ENCODE data around the gene KDM4E.
"Not testable (repeated sequence)": the region's sequence is repeated elsewhere in the genome, so short reads cannot be mapped to it uniquely, and the experiment has no call there.

Gene KDM4E

DNA sequence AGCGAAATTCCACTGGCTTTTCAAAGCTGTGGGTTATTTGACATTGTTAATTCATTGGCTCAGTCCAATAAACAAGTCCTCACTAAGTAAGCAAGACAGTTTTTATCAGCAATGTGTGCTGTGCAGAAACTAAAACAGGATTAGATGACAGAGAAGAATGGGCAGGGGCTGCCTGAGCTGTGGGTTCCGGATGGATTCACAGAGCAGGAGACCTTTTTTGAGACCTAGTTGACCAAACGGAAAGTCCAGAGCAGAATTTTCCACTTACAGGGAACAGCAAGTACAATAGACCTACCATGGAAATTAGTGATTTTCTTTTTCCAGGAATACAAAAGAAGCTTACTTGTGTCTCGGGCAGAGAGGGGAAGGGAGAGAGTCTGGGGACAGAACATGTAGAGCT lies 19.0 kb downstream of the KDM4E start:
- H3K36me3 ChIP-seq (ENCODE audit: control insufficient read depth, insufficient read depth, low read length) = no peaks in the 10 kb centered on the region
- no peaks in the 10 kb centered on the region for H3K27me3 ChIP-seq (replicated peaks; ENCODE audit: control insufficient read depth, insufficient read depth, low read length, poor library complexity, severe bottlenecking)
- H3K4me1 ChIP-seq (ENCODE audit: control insufficient read depth, insufficient read depth, low read length, poor library complexity, severe bottlenecking) = no peaks in the 10 kb centered on the region
- no peak overlapping the region for H3K27ac ChIP-seq (ENCODE audit: insufficient read depth, low read length, poor library complexity, severe bottlenecking)
- no peak for DNase-seq
- H3K9me3 ChIP-seq (ENCODE audit: control insufficient read depth, low read length) = no peaks in the 10 kb centered on the region
- no peak overlapping the region for H3K4me3 ChIP-seq (ENCODE audit: insufficient read depth, low read depth, low read length, poor library complexity, severe bottlenecking)

GRCh38 chr11:95045812-95046211 lies 20.8 kb downstream of the KDM4E start:
- Histone ChIP-seq H3K27me3 (replicated peaks; ENCODE audit: control insufficient read depth, insufficient read depth, low read length, poor library complexity, severe bottlenecking) (no peaks in the 10 kb centered on the region), H3K9me3 (ENCODE audit: control insufficient read depth, low read length) (no peaks in the 10 kb centered on the region), H3K4me1 (ENCODE audit: control insufficient read depth, insufficient read depth, low read length, poor library complexity, severe bottlenecking) (no peaks in the 10 kb centered on the region), H3K4me3 (ENCODE audit: insufficient read depth, low read depth, low read length, poor library complexity, severe bottlenecking) (no peak overlapping the region), H3K27ac (ENCODE audit: insufficient read depth, low read length, poor library complexity, severe bottlenecking) (no peak overlapping the region), H3K36me3 (ENCODE audit: control insufficient read depth, insufficient read depth, low read length) (no peaks in the 10 kb centered on the region)
- no peak for DNase-seq

GRCh38 chr11:95049122-95049521 lies 24.1 kb downstream of the KDM4E start, which contains the start of gene KDM4F:
Gene KDM4F, plus strand, starts transcription at chr11:95049422.
- H3K9me3 ChIP-seq (ENCODE audit: control insufficient read depth, low read length); H3K4me1 ChIP-seq (ENCODE audit: control insufficient read depth, insufficient read depth, low read length, poor library complexity, severe bottlenecking); H3K27me3 ChIP-seq (replicated peaks; ENCODE audit: control insufficient read depth, insufficient read depth, low read length, poor library complexity, severe bottlenecking); H3K4me3 ChIP-seq (ENCODE audit: insufficient read depth, low read depth, low read length, poor library complexity, severe bottlenecking); H3K27ac ChIP-seq (ENCODE audit: insufficient read depth, low read length, poor library complexity, severe bottlenecking); H3K36me3 ChIP-seq (ENCODE audit: control insufficient read depth, insufficient read depth, low read length); DNase-seq: not testable (repeated sequence)

DNA sequence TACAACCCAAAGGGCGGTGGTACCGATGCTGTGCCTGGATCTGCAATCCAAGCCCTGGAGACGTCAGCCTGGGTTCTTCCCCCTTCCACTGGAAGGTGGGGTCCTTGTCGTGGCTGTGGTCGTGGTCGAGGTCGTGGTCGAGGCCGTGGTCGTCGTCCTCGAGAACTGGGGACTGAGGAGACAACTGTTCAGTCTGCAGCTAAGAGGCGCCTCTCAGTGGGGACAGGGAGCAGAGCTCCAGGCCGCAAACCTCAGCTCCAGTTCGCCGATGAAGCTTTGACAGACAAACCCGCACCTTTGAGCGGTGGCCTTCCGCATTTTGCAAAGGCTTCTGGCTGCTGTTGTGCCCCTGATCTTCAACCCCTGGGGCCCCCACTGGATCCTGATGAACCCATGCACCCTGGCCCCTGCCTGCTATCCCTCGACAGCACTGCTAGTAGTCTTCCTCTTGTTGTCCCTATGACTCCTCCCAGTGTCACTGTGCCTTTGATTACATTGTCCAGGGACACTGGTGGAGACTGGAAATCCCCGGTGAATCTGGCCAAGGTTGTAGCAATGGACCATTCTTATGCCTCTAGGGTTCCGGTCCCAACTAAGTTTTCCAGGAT lies 25.6 kb downstream of the KDM4E start:
- H3K27me3 ChIP-seq (replicated peaks; ENCODE audit: control insufficient read depth, insufficient read depth, low read length, poor library complexity, severe bottlenecking) = no peaks in the 10 kb centered on the region
- DNase-seq = no peak
- H3K4me3 ChIP-seq (ENCODE audit: insufficient read depth, low read depth, low read length, poor library complexity, severe bottlenecking) = no peak overlapping the region
- H3K36me3 ChIP-seq (ENCODE audit: control insufficient read depth, insufficient read depth, low read length) = no peaks in the 10 kb centered on the region
- H3K27ac ChIP-seq (ENCODE audit: insufficient read depth, low read length, poor library complexity, severe bottlenecking) = no peak overlapping the region
- H3K4me1 ChIP-seq (ENCODE audit: control insufficient read depth, insufficient read depth, low read length, poor library complexity, severe bottlenecking) = no peaks in the 10 kb centered on the region
- no peaks in the 10 kb centered on the region for H3K9me3 ChIP-seq (ENCODE audit: control insufficient read depth, low read length)

- Histone ChIP-seq H3K36me3 (ENCODE audit: control insufficient read depth, insufficient read depth, low read length) (no peaks in the 10 kb centered on the region), H3K27ac (ENCODE audit: insufficient read depth, low read length, poor library complexity, severe bottlenecking) (no peak overlapping the region), H3K4me3 (ENCODE audit: insufficient read depth, low read depth, low read length, poor library complexity, severe bottlenecking) (no peak overlapping the region), H3K4me1 (ENCODE audit: control insufficient read depth, insufficient read depth, low read length, poor library complexity, severe bottlenecking) (no peaks in the 10 kb centered on the region), H3K27me3 (replicated peaks; ENCODE audit: control insufficient read depth, insufficient read depth, low read length, poor library complexity, severe bottlenecking) (no peaks in the 10 kb centered on the region), H3K9me3 (ENCODE audit: control insufficient read depth, low read length) (no peaks in the 10 kb centered on the region)
- DNase-seq = no peak
Measured at GRCh38 chr11:95054356-95054755, 29.3 kb downstream of the KDM4E start.

- no peak overlapping the region for H3K4me3 ChIP-seq (ENCODE audit: insufficient read depth, low read depth, low read length, poor library complexity, severe bottlenecking)
- H3K36me3 ChIP-seq (ENCODE audit: control insufficient read depth, insufficient read depth, low read length) = no peaks in the 10 kb centered on the region
- H3K27ac ChIP-seq (ENCODE audit: insufficient read depth, low read length, poor library complexity, severe bottlenecking) = no peak overlapping the region
- H3K4me1 ChIP-seq (ENCODE audit: control insufficient read depth, insufficient read depth, low read length, poor library complexity, severe bottlenecking) = no peaks in the 10 kb centered on the region
- no peaks in the 10 kb centered on the region for H3K9me3 ChIP-seq (ENCODE audit: control insufficient read depth, low read length)
- DNase-seq = no peak
- H3K27me3 ChIP-seq (replicated peaks; ENCODE audit: control insufficient read depth, insufficient read depth, low read length, poor library complexity, severe bottlenecking) = no peaks in the 10 kb centered on the region
Measured at GRCh38 chr11:95055283-95055897, 30.3 kb downstream of the KDM4E start.

- Histone ChIP-seq H3K9me3 (ENCODE audit: control insufficient read depth, low read length) (no peaks in the 10 kb centered on the region), H3K27ac (ENCODE audit: insufficient read depth, low read length, poor library complexity, severe bottlenecking) (no peak overlapping the region), H3K27me3 (replicated peaks; ENCODE audit: control insufficient read depth, insufficient read depth, low read length, poor library complexity, severe bottlenecking) (no peaks in the 10 kb centered on the region), H3K4me3 (ENCODE audit: insufficient read depth, low read depth, low read length, poor library complexity, severe bottlenecking) (no peak overlapping the region), H3K4me1 (ENCODE audit: control insufficient read depth, insufficient read depth, low read length, poor library complexity, severe bottlenecking) (no peaks in the 10 kb centered on the region), H3K36me3 (ENCODE audit: control insufficient read depth, insufficient read depth, low read length) (no peaks in the 10 kb centered on the region)
- no peak for DNase-seq
Measured at GRCh38 chr11:95057959-95058358, 32.9 kb downstream of the KDM4E start.

- no peak for DNase-seq
- H3K36me3 ChIP-seq (ENCODE audit: control insufficient read depth, insufficient read depth, low read length) = no peaks in the 10 kb centered on the region
Measured at GRCh38 chr11:95058621-95059020, 33.6 kb downstream of the KDM4E start.

GRCh38 chr11:95059046-95059445 lies 34.0 kb downstream of the KDM4E start:
- Histone ChIP-seq H3K4me3 (ENCODE audit: insufficient read depth, low read depth, low read length, poor library complexity, severe bottlenecking) (no peak overlapping the region), H3K27ac (ENCODE audit: insufficient read depth, low read length, poor library complexity, severe bottlenecking) (no peak overlapping the region), H3K4me1 (ENCODE audit: control insufficient read depth, insufficient read depth, low read length, poor library complexity, severe bottlenecking) (no peaks in the 10 kb centered on the region), H3K9me3 (ENCODE audit: control insufficient read depth, low read length) (no peaks in the 10 kb centered on the region), H3K36me3 (ENCODE audit: control insufficient read depth, insufficient read depth, low read length) (no peaks in the 10 kb centered on the region), H3K27me3 (replicated peaks; ENCODE audit: control insufficient read depth, insufficient read depth, low read length, poor library complexity, severe bottlenecking) (no peaks in the 10 kb centered on the region)
- no peak for DNase-seq

More at GRCh38 chr11:95058621-95059020, 33.6 kb downstream of the KDM4E start:
- Histone ChIP-seq H3K27me3 (replicated peaks; ENCODE audit: control insufficient read depth, insufficient read depth, low read length, poor library complexity, severe bottlenecking) (no peaks in the 10 kb centered on the region), H3K9me3 (ENCODE audit: control insufficient read depth, low read length) (no peaks in the 10 kb centered on the region), H3K4me1 (ENCODE audit: control insufficient read depth, insufficient read depth, low read length, poor library complexity, severe bottlenecking) (no peaks in the 10 kb centered on the region), H3K4me3 (ENCODE audit: insufficient read depth, low read depth, low read length, poor library complexity, severe bottlenecking) (no peak overlapping the region), H3K27ac (ENCODE audit: insufficient read depth, low read length, poor library complexity, severe bottlenecking) (no peak overlapping the region)

- Histone ChIP-seq H3K4me1 (ENCODE audit: control insufficient read depth, insufficient read depth, low read length, poor library complexity, severe bottlenecking) (peaks cover 5% of the 10 kb centered on the region), H3K27ac (ENCODE audit: insufficient read depth, low read length, poor library complexity, severe bottlenecking) (no peak overlapping the region), H3K9me3 (ENCODE audit: control insufficient read depth, low read length) (no peaks in the 10 kb centered on the region), H3K27me3 (replicated peaks; ENCODE audit: control insufficient read depth, insufficient read depth, low read length, poor library complexity, severe bottlenecking) (no peaks in the 10 kb centered on the region), H3K36me3 (ENCODE audit: control insufficient read depth, insufficient read depth, low read length) (no peaks in the 10 kb centered on the region), H3K4me3 (ENCODE audit: insufficient read depth, low read depth, low read length, poor library complexity, severe bottlenecking) (no peak overlapping the region)
- no peak for DNase-seq
Measured at GRCh38 chr11:95065336-95065735, 40.3 kb downstream of the KDM4E start.

All from effector memory CD4-positive, alpha-beta T cell (primary cell).